OCI-LY1 (cell line): ENCODE data around the gene PLAGL2.
A peak's percentile ranks its signal among the peaks of the same experiment; 100 is the strongest.

Experiments used
- H2AFZ ChIP-seq: fragments of 200-600 bp; sonication (generic), shearing (Covaris generic); 2 replicates; pipeline ENCODE4 v1.6.0; 2014; ENCODE audit warnings: antibody characterized with exemption, mild to moderate bottlenecking, low read length
- H3F3A ChIP-seq: fragments of 200-600 bp; sonication (generic), shearing (Covaris generic); 2 replicates; pipeline ENCODE4 v1.6.0; 2014; ENCODE audit warnings: mild to moderate bottlenecking, antibody characterized with exemption, low read length, moderate library complexity; ENCODE audit not compliant: insufficient read depth
- H3K27ac ChIP-seq: fragments of 200-600 bp; sonication (generic); 2 replicates; pipeline ENCODE4 v1.5.1; 2014; ENCODE audit warnings: low read length, mixed run types, mild to moderate bottlenecking, low read depth; ENCODE audit not compliant: poor library complexity, severe bottlenecking
- H3K27me3 ChIP-seq: fragments of 200-600 bp; sonication (generic); 2 replicates; pipeline ENCODE4 v1.6.0; 2014; ENCODE audit warnings: antibody characterized with exemption, mild to moderate bottlenecking, low read length, moderate library complexity; ENCODE audit not compliant: insufficient read depth
- H3K36me3 ChIP-seq: fragments of 200-600 bp; sonication (generic); 2 replicates; pipeline ENCODE4 v1.6.1; 2014; ENCODE audit warnings: mild to moderate bottlenecking, antibody characterized with exemption, low read length, moderate library complexity, mixed read lengths; ENCODE audit not compliant: insufficient read depth
- H3K4me1 ChIP-seq: fragments of 200-600 bp; sonication (generic); 2 replicates; pipeline ENCODE4 v1.5.1; 2014; ENCODE audit warnings: mild to moderate bottlenecking, low read length, moderate library complexity; ENCODE audit not compliant: insufficient read depth, severe bottlenecking
- H3K4me2 ChIP-seq: fragments of 200-600 bp; sonication (generic), shearing (Covaris generic); 2 replicates; pipeline ENCODE4 v1.6.1; 2014; ENCODE audit warnings: low read length
- H3K4me3 ChIP-seq: fragments of 200-600 bp; sonication (generic); 2 replicates; pipeline ENCODE4 v1.5.1; 2014; ENCODE audit warnings: low read length, low read depth, mild to moderate bottlenecking, mixed read lengths; ENCODE audit not compliant: poor library complexity, severe bottlenecking
- H3K79me2 ChIP-seq: fragments of 200-600 bp; shearing (Covaris generic); 2 replicates; pipeline ENCODE4 v1.6.1; 2016; ENCODE audit warnings: mixed run types, low read length, mixed read lengths; ENCODE audit not compliant: insufficient read depth
- H3K9ac ChIP-seq: fragments of 200-600 bp; sonication (generic), shearing (Covaris generic); 2 replicates; pipeline ENCODE4 v1.6.1; 2014; ENCODE audit warnings: mild to moderate bottlenecking, low read length, mixed read lengths
- H3K9me2 ChIP-seq: fragments of 200-600 bp; sonication (generic), shearing (Covaris generic); 2 replicates; pipeline ENCODE4 v1.6.1; 2014; ENCODE audit warnings: low read depth, mild to moderate bottlenecking, low read length, mixed read lengths
- H3K9me3 ChIP-seq: fragments of 200-600 bp; shearing (Covaris generic); 2 replicates; pipeline ENCODE4 v1.6.1; 2014; ENCODE audit warnings: low read length, mixed read lengths
- H4K20me1 ChIP-seq: fragments of 200-600 bp; sonication (generic), shearing (Covaris generic); 2 replicates; pipeline ENCODE4 v1.6.0; 2016; ENCODE audit warnings: mild to moderate bottlenecking, low read length; ENCODE audit not compliant: insufficient read depth
- EZH2 ChIP-seq: fragments of 200-600 bp; sonication (generic), shearing (Covaris generic); IDR thresholded peaks from 2 replicates; pipeline ENCODE4 v1.8.0; 2017; ENCODE audit warnings: borderline replicate concordance, mixed run types, mild to moderate bottlenecking, antibody characterized with exemption, low read length, moderate library complexity, mixed read lengths
- TF ChIP-seq, protein P1 (sequence below): fragments of 200-600 bp; sonication (generic), shearing (Covaris generic); IDR thresholded peaks from 2 replicates; pipeline ENCODE4 v1.5.1; 2017; ENCODE audit warnings: mild to moderate bottlenecking, antibody characterized with exemption, low read length, moderate library complexity, mixed read lengths

PLAGL2 gene

GRCh38 chr20:32189691-32190615 lies 17.6 kb downstream of the PLAGL2 start:
- H3K4me3 ChIP-seq: peak overlapping the region; percentile 12
- H3K4me1 ChIP-seq: peaks cover 7% of the 10 kb centered on the region
- no peaks in the 10 kb centered on the region for H3F3A ChIP-seq
- H3K4me2 ChIP-seq: peak overlapping the region; percentile 33; the same call in 1 of the 2 replicates
- no peaks in the 10 kb centered on the region for H3K9me3 ChIP-seq
- no peaks in the 10 kb centered on the region for H3K79me2 ChIP-seq
- no peak overlapping the region; the same call in 1 of the 2 replicates for H3K9ac ChIP-seq
- peaks cover 29% of the 10 kb centered on the region for H3K36me3 ChIP-seq
- no peaks in the 10 kb centered on the region for H3K9me2 ChIP-seq
- peaks cover 4% of the 10 kb centered on the region; the same call in 1 of the 2 replicates for H3K27me3 ChIP-seq
- H4K20me1 ChIP-seq: no peaks in the 10 kb centered on the region
- H3K27ac ChIP-seq: no peak overlapping the region
- no peak for TF ChIP-seq EZH2
- TF ChIP-seq, protein P1, sequence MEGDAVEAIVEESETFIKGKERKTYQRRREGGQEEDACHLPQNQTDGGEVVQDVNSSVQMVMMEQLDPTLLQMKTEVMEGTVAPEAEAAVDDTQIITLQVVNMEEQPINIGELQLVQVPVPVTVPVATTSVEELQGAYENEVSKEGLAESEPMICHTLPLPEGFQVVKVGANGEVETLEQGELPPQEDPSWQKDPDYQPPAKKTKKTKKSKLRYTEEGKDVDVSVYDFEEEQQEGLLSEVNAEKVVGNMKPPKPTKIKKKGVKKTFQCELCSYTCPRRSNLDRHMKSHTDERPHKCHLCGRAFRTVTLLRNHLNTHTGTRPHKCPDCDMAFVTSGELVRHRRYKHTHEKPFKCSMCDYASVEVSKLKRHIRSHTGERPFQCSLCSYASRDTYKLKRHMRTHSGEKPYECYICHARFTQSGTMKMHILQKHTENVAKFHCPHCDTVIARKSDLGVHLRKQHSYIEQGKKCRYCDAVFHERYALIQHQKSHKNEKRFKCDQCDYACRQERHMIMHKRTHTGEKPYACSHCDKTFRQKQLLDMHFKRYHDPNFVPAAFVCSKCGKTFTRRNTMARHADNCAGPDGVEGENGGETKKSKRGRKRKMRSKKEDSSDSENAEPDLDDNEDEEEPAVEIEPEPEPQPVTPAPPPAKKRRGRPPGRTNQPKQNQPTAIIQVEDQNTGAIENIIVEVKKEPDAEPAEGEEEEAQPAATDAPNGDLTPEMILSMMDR: no peak
- H2AFZ ChIP-seq: no peak overlapping the region

DNA sequence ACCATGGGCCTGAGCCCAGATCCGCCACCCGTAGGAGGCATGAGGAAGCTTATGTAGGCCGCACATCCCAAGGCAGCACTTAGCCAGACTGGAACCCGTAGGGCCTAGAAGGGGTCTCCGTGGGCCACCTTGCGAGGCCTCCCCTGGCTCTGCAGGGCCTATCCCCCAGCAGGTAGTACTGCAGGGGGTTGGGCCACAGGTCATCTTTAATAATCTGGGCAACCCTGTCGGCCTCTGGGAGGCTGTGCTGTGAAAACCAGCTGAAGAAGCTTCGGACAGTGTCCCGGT lies 18.5 kb downstream of the PLAGL2 start:
- H3K79me2 ChIP-seq: no peaks in the 10 kb centered on the region
- no peaks in the 10 kb centered on the region for H3K9me3 ChIP-seq
- H3K4me1 ChIP-seq: peaks cover 7% of the 10 kb centered on the region
- H3K9me2 ChIP-seq: no peaks in the 10 kb centered on the region
- peaks cover 4% of the 10 kb centered on the region; the same call in 1 of the 2 replicates for H3K27me3 ChIP-seq
- H3K9ac ChIP-seq: no peak overlapping the region
- TF ChIP-seq, protein P1: no peak
- TF ChIP-seq EZH2: no peak
- H3K4me2 ChIP-seq: no peak overlapping the region
- no peak overlapping the region for H2AFZ ChIP-seq
- H4K20me1 ChIP-seq: no peaks in the 10 kb centered on the region
- peaks cover 20% of the 10 kb centered on the region for H3K36me3 ChIP-seq
- no peak overlapping the region for H3K4me3 ChIP-seq
- no peaks in the 10 kb centered on the region for H3F3A ChIP-seq
- H3K27ac ChIP-seq: no peak overlapping the region

DNA sequence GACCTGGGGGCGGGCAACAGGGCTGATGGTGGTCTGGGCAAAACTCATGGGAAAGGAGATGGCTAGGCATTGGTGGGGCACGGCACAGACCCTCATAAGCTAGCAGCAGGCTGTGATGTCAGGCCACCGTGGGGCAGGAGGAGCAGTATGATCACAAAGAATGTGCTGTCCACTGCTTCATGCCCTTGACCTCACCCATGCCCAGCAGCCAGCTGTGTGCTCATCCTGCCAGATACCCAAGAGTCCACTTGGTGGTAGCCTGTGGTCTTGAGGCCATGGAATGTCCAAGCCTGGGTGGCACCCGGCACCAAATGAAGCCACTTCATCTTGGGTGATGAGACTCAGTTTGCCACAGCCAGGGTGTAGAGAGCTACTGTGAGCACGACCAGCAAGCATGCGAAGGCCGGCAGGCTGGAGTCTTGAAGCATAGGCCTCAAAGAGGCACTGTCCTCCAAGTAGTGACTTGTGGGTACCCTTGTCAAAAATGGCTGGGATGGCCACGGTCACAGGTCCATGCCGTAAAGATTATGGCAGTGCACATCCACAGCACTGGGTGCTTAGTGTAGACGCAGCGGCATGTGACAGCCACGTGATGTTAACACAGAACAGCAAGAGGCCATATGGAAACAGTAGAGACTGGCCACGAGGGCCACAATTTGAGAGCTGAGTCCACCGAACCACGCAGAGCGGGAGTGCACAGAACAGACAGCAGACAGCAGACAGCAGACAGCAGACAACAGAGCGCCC lies 19.0 kb downstream of the PLAGL2 start:
- H4K20me1 ChIP-seq: no peaks in the 10 kb centered on the region
- TF ChIP-seq, protein P1: no peak
- no peak for TF ChIP-seq EZH2
- no peaks in the 10 kb centered on the region for H3K9me3 ChIP-seq
- H2AFZ ChIP-seq: no peak overlapping the region
- peaks cover 15% of the 10 kb centered on the region; the same call in 1 of the 2 replicates for H3K36me3 ChIP-seq
- no peak overlapping the region for H3K4me3 ChIP-seq
- H3K79me2 ChIP-seq: no peaks in the 10 kb centered on the region
- H3K4me2 ChIP-seq: no peak overlapping the region
- H3K4me1 ChIP-seq: peaks cover 7% of the 10 kb centered on the region
- peaks cover 4% of the 10 kb centered on the region; the same call in 1 of the 2 replicates for H3K27me3 ChIP-seq
- no peak overlapping the region for H3K9ac ChIP-seq
- H3F3A ChIP-seq: no peaks in the 10 kb centered on the region
- no peaks in the 10 kb centered on the region for H3K9me2 ChIP-seq
- H3K27ac ChIP-seq: no peak overlapping the region
